ENCODE data around the gene UBR1.

DNA sequence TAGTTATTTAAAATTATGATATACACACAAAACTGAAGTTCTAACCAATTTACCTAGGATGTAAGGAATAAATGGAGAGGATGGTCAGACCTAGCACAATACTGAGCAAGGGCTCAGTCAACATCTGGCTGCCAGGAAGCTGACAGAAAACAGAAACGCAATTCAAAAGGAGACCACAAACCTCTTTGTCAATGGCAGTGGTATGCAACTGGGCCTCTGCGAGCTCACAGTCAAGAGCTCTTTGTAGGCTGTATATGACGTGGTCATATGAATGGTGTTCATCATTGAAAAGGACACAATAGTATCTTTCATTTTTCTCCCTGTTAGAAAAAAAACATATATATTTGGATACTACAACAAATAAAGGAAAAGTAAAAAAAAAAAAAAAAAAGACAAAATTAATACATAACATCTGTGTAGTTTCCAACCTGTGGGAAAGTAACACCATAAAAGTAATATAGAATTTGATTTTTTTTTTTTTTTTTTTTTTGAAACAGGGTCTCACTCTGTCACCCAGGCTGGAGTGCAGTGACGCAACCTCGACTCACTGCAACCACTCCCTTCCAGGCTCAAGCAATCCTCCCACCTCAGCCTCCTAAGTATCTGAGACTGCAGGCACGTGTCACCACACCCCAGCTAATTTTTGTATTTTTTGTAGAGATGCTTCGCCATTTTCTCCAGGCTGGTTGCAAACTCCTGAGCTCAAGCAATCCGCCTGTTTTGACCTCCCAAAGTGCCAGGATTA is 37.9 kb downstream of the UBR1 start:
- TF ChIP-seq CTCF (optimal IDR thresholded peaks at IDR 0.05 in 1 of 3, IDR thresholded peaks at IDR 0.05 in 1 of 3, conservative IDR thresholded peaks at IDR 0.05 in 1 of 3; ENCODE audit: extremely low read depth in 1 of 3, insufficient read depth in 2 of 3, low read length in 3 of 3) (no peak), EZH2 (IDR thresholded peaks at IDR 0.05; ENCODE audit: low read length) (no peak)

All from keratinocyte (primary cell).